ENCODE measurements around the gene HABP4.
"Not testable (repeated sequence)": the region's sequence is repeated elsewhere in the genome, so short reads cannot be mapped to it uniquely, and the experiment has no call there.

Gene HABP4

DNA sequence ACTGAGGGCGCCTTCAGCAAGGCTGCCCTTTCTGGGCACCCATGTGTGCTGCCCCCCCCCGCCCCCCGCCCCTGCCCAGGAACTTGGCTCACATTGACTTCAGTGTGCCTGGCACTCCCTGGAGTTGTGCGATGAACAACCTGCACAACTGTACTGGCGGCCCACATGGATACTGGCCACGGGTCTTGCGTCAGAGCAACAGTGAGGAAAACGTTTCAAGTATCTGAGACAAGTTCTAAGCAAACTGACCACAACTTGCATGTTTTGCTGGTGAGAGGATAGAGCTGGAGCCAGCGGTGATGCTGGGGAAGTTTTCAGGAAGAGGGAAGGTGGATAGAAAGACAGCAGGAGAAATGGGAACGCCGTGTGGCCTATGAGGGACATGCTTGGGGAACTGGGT, 45.4 kb downstream of the HABP4 start:
- no peak for DNase-seq (ENCODE audit: low read depth in 2 of 2, low spot score in 1 of 2)

DNA sequence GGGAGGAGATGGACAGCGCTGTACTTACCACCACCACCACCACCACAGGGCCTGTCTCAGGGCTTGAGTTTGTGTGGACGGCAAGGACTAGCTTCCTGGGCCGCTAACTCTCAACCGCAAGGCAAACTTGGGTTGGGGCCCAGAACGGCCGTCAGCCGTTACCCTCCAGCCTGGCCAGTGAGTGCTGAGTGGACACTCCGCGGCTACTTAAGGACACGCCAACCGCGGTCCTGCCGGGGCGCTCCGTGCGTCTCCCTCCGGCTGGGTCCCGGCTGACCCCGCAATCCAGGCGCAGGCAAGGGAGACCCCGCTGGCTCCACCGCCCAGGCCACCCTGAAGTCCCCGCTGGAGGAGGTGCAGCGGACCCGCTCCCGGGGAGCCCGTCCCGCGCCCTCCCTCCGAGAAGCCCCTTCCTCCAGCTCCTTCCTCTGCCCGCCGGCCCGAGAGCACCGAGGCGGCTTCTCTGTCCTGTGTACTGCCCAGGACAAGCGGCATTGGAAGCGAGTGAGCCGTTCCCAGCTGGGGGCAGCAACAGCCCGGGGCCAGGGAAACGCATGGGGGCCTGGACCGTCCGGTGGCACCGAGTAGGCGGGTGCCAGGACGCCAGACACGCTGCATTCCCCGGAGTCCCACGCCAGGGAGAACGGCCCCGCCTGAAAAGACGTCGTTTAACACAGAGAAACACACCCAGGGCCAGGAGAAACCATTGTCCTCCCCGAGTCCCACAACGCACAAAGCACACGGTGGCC, 46.6 kb downstream of the HABP4 start:
- no peak for DNase-seq (ENCODE audit: low read depth in 2 of 2, low spot score in 1 of 2)

DNA sequence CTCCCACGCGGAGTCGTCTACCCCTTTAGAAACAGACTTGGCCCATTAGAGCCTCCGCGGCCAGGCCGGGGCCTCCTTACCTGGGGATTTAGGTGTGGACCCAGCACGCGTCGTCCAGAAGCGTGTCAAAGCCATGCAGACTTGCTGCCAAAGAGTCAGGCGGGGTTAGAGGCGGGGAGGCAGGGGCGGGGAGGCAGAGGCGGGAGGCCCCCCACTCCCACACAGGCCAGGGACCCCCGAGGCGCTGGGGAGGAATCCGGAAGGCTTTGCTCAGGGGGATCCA, 47.1 kb downstream of the HABP4 start:
- DNase-seq (ENCODE audit: low read depth in 2 of 2, low spot score in 1 of 2): no peak

DNA sequence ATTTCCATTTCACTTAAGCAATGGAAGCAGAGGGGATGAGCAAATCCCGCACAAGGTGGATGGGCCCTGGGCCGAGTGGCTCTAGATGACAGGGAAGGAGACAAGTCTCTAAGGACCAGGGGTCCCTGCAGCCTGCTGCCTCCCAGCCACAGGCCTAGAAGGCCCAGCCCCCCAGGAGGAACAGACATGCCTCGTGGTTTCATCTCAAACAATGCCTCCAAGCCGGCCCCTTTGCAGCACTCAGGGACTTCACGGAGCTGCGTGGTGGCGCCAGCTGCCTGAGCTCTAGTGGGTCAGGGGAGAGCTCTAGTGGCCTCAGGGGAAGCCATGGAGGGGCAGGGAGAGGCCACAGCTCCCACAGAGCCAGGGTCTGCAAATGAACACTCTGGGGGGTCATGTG, 48.8 kb downstream of the HABP4 start:
- DNase-seq (ENCODE audit: low read depth in 2 of 2, low spot score in 1 of 2): no peak

DNA sequence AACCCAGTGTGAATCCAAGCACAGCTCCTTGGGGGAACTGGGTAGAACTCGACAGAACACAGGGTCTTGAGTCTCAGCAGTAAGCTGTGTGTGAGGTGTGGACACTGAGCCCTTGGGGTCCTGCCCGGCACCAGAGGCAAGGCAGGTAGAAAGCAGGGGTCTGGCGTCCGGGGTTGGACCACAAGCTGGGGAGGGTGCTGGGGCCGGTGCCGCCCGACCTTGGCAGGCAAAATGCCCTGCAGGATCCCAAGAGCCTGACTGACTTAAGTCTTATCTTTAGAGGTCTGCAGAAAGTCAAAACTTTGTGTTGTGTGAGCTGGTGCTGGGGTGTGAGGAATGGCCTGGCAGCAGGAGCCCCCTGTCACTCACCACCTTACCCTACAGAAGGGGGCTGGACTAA, 49.3 kb downstream of the HABP4 start:
- no peak for DNase-seq (ENCODE audit: low read depth in 2 of 2, low spot score in 1 of 2)

DNA sequence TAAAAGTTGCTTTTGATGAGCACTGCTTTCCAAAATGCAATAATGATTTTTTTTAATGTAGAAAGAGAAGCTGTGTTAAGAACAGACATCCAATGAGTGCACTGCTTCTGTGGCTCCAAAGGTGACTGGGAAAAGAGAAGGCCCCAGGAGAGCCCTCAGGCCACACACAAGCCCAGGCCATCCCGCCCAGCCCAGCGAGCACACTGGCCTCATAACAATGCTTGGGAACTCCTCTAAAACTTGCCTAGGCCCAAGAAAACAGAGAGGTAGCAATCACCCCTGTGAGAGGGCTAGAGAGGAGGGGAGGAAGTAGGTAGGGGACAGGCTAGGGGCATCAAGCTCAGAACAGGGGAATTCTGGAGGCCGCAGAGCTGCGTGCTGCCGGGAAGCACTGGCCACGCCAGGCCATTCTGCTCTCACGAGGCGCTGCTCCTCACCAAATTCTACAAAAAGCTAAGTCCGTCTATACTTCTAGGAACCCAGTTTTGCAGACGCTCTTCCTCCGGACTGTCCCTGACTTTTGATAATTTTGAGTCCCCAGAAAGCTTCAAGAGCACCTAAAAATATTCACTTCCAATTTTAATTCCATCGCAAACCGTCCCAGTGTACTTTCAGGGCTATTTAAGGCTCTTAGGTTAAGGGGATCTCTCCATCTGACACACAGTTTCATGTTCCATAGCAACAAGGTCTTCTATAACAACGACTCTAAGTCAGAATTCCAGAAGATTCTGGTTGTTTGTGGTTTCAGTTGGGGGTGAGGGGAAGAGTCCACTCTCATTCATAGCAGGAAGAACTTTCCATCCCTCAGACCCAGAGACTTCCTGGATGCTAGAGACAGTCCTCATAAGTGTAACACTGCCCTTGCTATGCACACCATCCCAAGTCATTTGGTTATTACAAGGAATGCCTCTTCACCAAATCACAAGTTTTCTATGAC, 51.0 kb downstream of the HABP4 start:
- no peak for DNase-seq (ENCODE audit: low read depth in 2 of 2, low spot score in 1 of 2)

DNA sequence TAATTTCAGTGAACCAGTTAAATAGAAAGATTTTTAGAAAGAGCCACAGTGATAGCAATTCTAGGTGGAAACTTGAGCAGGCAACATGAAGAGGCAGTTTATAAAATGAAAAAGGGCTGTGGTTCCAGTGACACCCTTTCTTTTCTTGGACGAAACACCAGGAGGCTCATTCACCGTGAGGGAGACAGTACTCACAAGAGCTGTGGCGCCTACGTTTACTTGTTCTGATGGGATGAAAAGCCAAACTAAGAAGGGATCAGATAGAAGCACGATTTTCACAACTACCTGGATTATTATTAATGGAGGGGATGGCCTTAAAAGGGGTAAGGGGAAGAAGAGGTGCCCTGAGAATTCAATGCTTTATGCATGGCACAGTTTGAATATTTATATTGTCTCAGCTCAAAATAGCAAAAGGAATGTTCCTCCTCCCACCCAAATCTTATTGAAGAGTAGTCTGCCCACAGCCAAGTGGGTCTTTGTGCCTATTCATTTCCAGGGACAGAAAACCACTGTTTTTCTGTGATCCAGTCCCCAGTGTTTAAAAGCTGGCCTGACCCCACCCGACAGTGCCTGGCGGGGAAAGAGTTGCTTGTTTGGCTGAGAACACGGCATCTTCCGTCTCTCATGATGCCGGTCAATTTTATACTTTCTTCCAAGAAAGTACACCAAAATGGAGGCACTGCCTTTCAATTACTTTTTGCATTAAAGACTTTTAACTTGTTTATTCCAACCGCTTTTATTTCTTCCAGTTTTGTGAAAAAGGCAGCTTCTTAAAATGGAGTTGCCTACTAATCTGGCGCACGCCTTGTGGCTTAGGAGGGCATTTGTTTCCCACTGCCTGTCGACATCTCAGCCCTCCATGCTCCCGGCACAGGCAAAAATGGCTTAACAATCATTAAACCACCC, 51.9 kb downstream of the HABP4 start:
- DNase-seq (ENCODE audit: low read depth in 2 of 2, low spot score in 1 of 2): no peak

DNA sequence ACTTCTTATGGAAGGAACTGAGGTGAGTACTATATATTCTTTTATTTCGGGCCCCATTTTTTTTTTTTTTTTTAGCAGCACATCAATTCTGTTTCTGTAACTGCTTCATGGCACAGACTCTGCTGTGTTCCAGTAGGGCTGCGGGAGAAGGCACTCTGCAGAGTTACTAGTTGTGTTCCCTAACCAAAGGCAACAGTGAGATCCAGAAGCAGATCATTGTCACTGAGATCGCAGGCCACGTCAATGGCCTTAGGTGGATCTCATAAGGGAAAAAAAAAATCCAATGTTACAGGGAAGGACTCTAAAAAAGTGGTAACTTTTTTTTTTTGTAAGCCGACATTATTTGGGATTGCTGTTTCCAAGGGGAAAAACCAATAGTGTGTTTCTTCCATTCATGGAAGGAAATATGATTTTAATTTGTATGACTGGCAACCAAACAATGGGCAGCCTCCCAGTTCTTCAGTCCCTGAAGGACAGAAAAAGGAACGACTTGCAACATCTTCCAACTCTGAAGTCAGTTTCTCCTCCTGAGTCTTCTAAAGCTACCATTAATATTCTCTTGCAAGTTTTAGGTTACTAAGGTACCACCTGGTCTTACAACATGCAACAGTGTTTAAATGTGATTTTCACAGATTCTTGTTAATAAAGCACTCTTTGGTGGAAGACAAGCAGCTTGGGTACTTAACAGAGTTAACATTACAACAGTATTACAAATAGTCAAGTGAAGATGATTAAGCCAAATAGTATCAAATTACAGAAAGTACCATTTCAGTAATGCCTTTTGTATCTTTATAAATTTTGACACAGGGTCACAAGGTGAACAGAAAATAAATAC, 52.8 kb downstream of the HABP4 start:
- no peak for DNase-seq (ENCODE audit: low read depth in 2 of 2, low spot score in 1 of 2)

DNA sequence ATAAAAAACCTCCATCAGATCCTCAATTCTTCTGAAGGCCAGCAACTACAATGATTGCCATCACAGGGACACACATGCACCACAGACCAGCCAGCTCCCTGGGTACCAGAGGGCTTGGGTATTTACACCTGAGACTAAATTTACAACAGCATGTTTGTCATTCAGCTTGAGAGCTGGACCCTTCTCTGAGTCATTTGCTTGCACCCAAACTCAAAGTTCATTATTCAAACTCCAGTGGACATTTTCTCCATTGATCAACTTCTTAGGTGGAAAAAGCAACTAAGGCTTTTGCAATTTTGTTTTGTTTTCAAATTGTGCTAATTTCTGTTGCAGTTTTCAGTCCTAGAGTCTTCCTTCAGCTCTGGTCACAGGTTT, 53.4 kb downstream of the HABP4 start:
- not testable (repeated sequence) for DNase-seq (ENCODE audit: low read depth in 2 of 2, low spot score in 1 of 2)

DNA sequence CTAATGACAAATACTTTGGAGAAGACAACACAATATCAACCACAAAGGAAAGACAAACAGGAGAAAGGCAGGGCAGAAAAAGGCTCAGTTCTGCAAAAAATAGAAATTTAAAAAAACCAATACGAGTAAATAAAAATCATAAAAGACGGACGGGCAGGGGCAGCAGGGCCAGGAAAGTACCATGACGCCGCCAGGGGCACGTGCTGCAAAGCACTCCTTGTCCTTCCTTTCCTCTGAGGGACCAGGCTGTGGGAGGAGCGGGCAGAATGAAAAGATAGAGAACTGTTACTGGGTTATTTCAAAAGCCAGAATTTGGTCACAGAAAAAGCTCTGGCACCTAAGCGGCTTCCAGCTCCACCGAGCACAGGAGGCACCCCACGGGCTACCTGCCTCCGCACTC, 53.9 kb downstream of the HABP4 start:
- no peak for DNase-seq (ENCODE audit: low read depth in 2 of 2, low spot score in 1 of 2)

DNA sequence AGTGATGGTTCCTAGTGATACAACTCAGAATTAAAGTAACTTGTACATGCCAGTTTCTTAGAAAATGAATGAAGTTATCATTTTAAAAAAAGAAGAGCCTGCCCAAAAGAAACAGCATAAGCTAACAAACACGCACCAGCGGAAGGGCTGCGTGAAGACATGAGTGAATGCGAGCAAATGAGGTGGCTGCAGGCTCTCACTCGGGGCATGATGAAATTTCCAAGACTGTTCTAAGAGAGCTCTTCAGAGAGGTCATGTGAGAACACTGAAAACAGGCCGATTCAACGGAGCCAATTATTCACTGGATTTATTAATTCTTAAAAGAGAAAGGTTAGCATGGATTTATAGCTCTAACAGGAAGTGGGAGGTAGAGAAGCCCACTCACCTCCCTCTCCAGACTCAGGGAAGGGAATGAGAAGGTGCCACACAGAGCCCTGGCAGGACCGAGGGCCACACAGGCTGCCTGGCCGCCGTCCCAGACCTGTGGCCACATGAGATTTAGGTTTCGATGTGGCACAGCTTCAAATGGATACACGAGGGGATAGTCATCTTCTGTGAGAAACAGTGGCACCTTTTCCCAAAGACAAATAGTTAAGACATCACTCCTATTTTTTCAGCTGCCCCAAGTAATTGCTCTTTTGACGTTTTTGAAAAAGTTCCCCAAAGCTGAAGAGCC, 55.5 kb downstream of the HABP4 start:
- no peak for DNase-seq (ENCODE audit: low read depth in 2 of 2, low spot score in 1 of 2)

DNA sequence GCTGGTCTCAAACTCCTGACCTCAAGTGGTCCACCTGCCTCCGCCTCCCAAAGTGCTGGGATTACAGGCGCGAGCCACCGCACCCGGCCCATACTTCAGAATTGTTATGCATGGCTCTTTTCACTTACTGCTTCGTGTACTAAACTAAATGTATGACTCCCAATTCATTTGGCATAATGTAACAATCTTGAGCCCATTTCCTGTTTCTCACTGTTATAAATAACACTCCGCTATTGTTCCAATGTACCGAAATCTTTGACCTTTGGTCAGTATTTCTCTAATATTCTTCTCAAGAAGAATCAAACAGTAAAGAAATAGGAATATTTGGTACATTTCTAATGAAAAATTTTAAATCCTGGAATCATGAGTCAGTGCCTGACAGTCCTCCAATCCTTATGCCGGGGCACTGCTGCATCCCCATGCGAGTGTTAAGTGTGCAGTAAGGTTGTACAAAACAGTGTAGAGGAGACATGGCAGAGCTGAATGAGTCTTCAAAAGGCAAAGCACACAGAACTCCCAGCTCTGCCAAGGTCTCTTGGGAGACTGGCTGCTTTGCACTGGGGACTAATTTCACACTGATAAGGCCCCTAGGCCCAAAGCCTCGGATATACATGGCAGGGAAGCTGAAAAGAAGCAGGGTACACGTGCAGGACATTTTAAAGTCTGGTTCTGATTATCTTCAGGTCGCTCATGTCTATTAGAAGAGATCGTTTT, 58.4 kb downstream of the HABP4 start:
- no peak for DNase-seq (ENCODE audit: low read depth in 2 of 2, low spot score in 1 of 2)

DNA sequence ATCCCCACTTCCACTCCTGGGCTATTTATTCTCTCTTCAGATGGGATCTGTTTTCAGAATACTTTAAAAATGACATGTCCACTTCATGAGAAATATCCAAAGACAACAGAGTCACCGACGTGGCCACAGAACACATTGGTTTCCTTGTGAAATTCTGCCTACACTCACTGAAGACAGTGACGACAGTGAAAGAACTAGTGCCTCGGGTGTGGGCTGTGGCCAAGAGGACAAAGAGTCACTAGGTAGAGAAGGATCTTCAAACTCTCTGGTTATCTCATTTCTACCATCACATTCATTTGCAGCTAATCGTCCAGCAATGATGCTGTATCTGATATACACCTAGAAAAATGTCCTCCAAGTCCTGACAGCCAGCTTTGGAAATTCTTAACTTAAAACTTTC, 59.1 kb downstream of the HABP4 start:
- no peak for DNase-seq (ENCODE audit: low read depth in 2 of 2, low spot score in 1 of 2)

DNA sequence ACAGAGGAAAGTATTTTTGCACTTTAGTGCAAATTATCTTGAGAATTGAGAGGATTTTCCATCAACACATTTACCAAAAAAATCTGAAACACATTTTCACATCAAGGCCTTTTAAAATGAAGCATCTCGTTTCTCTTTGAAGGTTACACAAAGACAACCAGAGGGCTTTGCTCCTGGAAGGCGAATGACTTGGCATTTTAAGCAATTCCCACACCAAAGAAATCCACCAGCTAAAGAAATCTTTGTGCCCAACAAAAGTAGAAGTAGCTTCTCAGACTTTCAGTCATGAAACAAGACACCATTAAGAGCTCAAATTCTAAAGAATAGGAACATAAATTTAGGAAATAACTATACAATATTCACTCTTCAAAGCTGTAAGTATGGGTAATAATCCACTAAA, 59.9 kb downstream of the HABP4 start:
- no peak for DNase-seq (ENCODE audit: low read depth in 2 of 2, low spot score in 1 of 2)

DNA sequence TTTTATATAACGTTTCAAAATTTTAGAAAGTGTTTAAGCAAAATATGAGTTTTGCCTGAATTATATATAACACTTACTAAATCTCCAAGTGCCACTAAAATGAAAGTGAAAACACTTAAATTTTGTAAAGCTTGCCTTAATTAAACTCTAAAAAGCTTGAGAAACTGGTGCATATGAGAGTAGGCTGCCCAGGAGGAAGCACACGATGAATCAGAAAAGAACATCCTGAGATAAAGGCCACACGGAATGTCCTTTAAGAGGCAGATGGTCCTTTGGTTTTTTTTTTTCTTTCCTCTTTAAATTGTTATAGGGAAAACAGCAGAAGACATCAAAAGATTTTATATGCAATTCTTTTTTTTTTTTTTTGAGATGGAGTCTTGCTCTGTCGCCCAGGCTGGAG, 60.3 kb downstream of the HABP4 start:
- no peak for DNase-seq (ENCODE audit: low read depth in 2 of 2, low spot score in 1 of 2)

DNA sequence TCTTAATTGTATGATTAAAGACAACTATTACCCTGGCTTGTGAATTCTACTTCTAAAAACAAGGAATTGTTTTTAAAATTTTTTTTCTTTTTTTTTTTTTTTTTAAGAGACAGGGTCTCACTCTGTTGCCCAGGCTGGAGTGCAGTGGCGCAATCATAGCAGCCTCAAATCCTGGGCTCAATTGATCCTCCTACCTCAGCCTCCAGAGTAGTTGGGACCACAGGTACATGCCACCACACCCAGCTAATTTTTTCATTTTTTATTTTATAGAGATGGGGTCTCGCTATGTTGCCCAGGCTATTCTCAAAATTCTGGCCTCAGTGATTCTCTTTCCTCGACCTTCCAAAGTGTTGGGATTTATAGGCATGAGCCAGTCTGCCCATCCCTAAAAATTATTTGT, 62.3 kb downstream of the HABP4 start:
- no peak for DNase-seq (ENCODE audit: low read depth in 2 of 2, low spot score in 1 of 2)

DNA sequence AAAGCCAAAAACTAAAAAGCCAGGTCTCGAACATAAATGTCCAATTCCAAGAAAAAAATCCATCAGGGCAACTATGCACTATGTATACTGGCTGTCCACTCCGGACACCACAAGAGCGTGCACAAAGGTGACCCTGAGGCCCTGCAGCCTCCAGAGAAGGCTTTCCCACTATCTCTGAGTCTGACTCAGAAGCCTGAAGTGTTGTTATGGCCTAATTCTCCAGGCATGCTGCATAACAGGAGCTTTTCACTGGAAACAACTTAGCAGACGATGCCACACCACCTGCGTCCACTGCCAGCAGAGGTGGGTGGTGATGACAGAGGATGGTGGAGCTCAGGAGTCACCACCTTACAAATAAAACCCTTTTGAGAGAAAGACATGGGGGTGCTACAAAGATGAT, 63.7 kb downstream of the HABP4 start:
- no peak for DNase-seq (ENCODE audit: low read depth in 2 of 2, low spot score in 1 of 2)

DNA sequence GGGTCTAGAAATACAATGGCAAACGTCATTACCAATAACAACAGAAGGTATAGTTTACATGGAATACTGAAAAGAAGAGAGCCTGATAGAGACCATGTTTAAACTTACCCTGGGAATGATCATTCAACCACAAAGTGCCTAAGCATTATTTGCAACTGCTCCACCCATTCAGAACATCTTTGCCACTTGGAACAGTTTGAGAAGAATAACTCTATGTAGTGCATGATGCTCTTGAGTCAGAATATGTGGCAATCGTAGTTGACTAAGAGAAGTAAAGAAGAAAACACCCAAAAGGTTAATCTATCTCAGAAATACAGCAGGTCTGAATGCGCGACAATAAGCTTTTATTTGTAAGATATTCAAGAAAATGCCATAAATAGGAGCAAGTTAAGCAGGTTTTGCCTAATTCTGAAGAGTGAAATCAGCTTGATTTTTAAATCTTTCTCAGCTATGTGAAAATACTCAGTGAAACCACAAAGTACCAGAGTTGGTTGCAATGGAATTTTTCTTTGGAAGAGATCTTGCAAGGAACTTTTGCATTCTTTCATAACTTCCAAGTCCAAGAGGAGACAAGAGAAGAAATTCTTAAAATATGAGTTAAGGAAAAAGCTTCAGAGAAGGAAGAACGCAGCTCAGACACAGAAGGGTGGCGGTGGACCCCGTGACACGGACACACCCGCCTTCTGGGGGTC, 64.3 kb downstream of the HABP4 start:
- DNase-seq (ENCODE audit: low read depth in 2 of 2, low spot score in 1 of 2): no peak

DNA sequence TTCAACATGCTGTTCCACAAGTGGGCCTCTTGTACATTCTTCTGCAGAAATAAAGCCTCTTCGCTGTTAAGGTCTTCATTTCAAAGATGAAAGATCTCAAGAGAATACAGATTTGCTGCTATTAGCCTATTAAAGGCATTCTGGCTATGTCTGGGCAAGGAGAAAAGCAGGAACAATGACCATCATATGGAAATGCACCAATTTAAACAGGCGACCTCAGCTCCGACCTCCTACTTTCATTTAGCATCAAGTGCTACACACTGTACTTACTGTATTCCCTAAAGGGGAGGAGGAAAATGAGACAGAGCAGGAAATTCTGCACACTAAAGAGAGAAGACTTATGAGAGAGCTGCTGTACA, 64.8 kb downstream of the HABP4 start:
- no peak for DNase-seq (ENCODE audit: low read depth in 2 of 2, low spot score in 1 of 2)
